ENCODE results near the gene PPM1J. TPM values are rescaled to one million over a fixed set of nuclear protein-coding genes. Genes with fewer than 3 reads are reported as not detected.

The PPM1J gene
- polyA plus RNA-seq, 3 donors: 0.62 to 2.1 (median 0.67) TPM

- peak within 1 kb of the TSS; percentile 74 for H3K27ac ChIP-seq (ENCODE audit: low read depth, low read length)
- WGBS, 3 donors: 0 to 1% (median 0%) methylated on average over 30 of the region's 30 CpGs
Observed at GRCh38 chr1:112674440-112674985, 40.6 kb downstream of the PPM1J start, which contains the start of gene MOV10. Gene MOV10, plus strand, starts transcription at chr1:112674659. Its CDS starts 254 bp downstream, at chr1:112674913.

- H3K27ac ChIP-seq (ENCODE audit: low read depth, low read length): peak overlapping the region; percentile 74
- WGBS, 3 donors: 2 to 6% (median 4%) methylated on average over 17 to 18 of the region's 18 CpGs
Observed at GRCh38 chr1:112673592-112674439, 41.3 kb downstream of the PPM1J start.

GRCh38 chr1:112672842-112673241 lies 42.3 kb downstream of the PPM1J start:
- no peak overlapping the region for H3K27ac ChIP-seq (ENCODE audit: low read depth, low read length)
- WGBS, 3 donors: 87 to 93% (median 88%) methylated on average over 1 of the region's 1 CpG

- H3K27ac ChIP-seq (ENCODE audit: low read depth, low read length): no peak overlapping the region
- 67 to 80% (median 77%) methylated on average over 2 of the region's 2 CpGs for WGBS, 3 donors
Observed at GRCh38 chr1:112672009-112672408, 43.1 kb downstream of the PPM1J start.

GRCh38 chr1:112666946-112667345 lies 48.2 kb downstream of the PPM1J start:
- H3K27ac ChIP-seq (ENCODE audit: low read depth, low read length): no peak overlapping the region
- WGBS, 3 donors: 83 to 98% (median 96%) methylated on average over 2 of the region's 2 CpGs

GRCh38 chr1:112665857-112666256 lies 49.3 kb downstream of the PPM1J start:
- 76 to 95% (median 78%) methylated on average over 3 of the region's 3 CpGs for WGBS, 3 donors

More at GRCh38 chr1:112665857-112666256, 49.3 kb downstream of the PPM1J start:
- no peak overlapping the region for H3K27ac ChIP-seq (ENCODE audit: low read depth, low read length)

Other genes starting within 250 kb of the PPM1J start
- gene WNT2B, start 206.4 kb downstream of the PPM1J start, polyA plus RNA-seq: 1 to 10 TPM in 2 of 3 donors, under 1 TPM in 1; 0.52 to 2.6 (median 1.3) TPM
- gene ST7L, start 96.2 kb downstream of the PPM1J start, polyA plus RNA-seq: 10 to 100 TPM in 1 of 3 donors, 1 to 10 TPM in 2; 6.6 to 10.6 (median 8.0) TPM
- gene CAPZA1, start 95.5 kb downstream of the PPM1J start, polyA plus RNA-seq: 10 to 100 TPM; 20.8 to 75.8 (median 46.8) TPM
- 10 to 100 TPM; 18.4 to 38.2 (median 29.3) TPM for gene MOV10, start 40.7 kb downstream of the PPM1J start, polyA plus RNA-seq
- 100 to 1,000 TPM in 2 of 3 donors, 10 to 100 TPM in 1; 91.9 to 321 (median 266) TPM for gene RHOC, start 8.2 kb downstream of the PPM1J start, polyA plus RNA-seq
- 10 to 100 TPM in 1 of 3 donors, 1 to 10 TPM in 2; 3.1 to 19.8 (median 6.4) TPM for gene SLC16A1, start 240.9 kb upstream of the PPM1J start, polyA plus RNA-seq